ENCODE measurements around the gene FHOD1. TPM values are rescaled to one million over a fixed set of nuclear protein-coding genes. Genes with fewer than 3 reads are reported as not detected.

Gene FHOD1
- total and polyA plus RNA-seq, 2 of the 4 experiments (the other 2 are of a cell fraction): 13.8 to 64.0 TPM

DNA sequence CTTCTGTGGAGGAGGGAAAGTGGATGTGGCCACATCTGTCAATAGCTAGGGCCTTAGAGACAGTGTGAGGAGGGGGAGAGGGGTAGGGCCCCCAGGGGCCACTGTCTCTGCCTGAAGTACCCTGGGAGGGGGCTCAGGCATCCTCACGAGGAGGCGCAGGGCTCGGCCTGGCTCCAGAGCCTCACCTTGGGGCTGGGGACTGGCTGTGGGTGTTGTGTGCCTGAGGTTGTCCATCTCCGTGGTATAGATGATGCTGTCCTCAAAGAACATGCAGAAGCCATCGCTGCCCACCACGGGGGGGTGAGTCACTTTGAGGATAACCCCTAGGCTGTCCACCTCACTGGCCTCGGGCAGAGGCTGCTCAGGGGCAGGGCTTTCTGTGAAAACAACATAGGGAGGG lies 44.2 kb upstream of the FHOD1 start:
- no peak overlapping the region for H2BK5ac ChIP-seq (ENCODE audit: low read depth, low read length, poor library complexity, severe bottlenecking)
- POLR2A ChIA-PET (ENCODE audit: unreplicated experiment): interaction anchor here (0.7 kb wide), 1 partner anchor 64 kb away, joined by 3 read pairs; no protein-coding TSS in a partner anchor
- H3K4me1 ChIP-seq (ENCODE audit: control insufficient read depth, insufficient read depth, low read length): peaks cover 22% of the 10 kb centered on the region
- in situ Hi-C loops (cut with MboI; ENCODE audit: low sequenced_read_pairs) (no loop called here), dilution Hi-C loops (cut with HindIII; ENCODE audit: low sequenced_read_pairs, unreplicated experiment) (no loop called here), intact Hi-C loops (cut with micrococcal nuclease) (no loop called here)
- H3K14ac ChIP-seq (replicated peaks; ENCODE audit: low read depth, low read length): no peak overlapping the region
- H2AFZ ChIP-seq (replicated peaks; ENCODE audit: low read length, poor library complexity): no peak overlapping the region
- H2AK9ac ChIP-seq (replicated peaks; ENCODE audit: low read depth, low read length, poor library complexity): no peak overlapping the region
- no peak overlapping the region for H3K4me2 ChIP-seq (ENCODE audit: low read depth, low read length)
- no TSS peak for BruUV-seq (replicated peaks)
- H2BK20ac ChIP-seq (ENCODE audit: low read depth, low read length): peak overlapping the region; percentile 25; the same call in 1 of the 2 replicates
- H3K9ac ChIP-seq (ENCODE audit: low read depth, low read length): no peak overlapping the region
- no peaks in the 10 kb centered on the region for H3K36me3 ChIP-seq (ENCODE audit: control insufficient read depth, insufficient read depth, low read length)
- no peaks in the 10 kb centered on the region for H3K27me3 ChIP-seq (ENCODE audit: control insufficient read depth, insufficient read depth, low read length)
- H2BK120ac ChIP-seq (ENCODE audit: low read depth, low read length): no peak overlapping the region
- no peak overlapping the region for H2BK15ac ChIP-seq (ENCODE audit: low read depth, low read length)
- no peaks in the 10 kb centered on the region for H3K9me3 ChIP-seq (ENCODE audit: control insufficient read depth, insufficient read depth, low read length)
- CTCF ChIA-PET: no interaction called here
- H3K23ac ChIP-seq (ENCODE audit: low read depth, low read length): no peak overlapping the region
- no peaks in the 10 kb centered on the region; a peak in 1 of 4 replicates for H3K79me1 ChIP-seq (ENCODE audit: low read depth in 1 of 2, low read length in 2 of 2)
- H4K91ac ChIP-seq (ENCODE audit: insufficient read depth, low read depth, low read length): no peak overlapping the region; the same call in 1 of the 2 replicates
- no peaks in the 10 kb centered on the region for H4K20me1 ChIP-seq (ENCODE audit: insufficient read depth, low read length)
- no peak overlapping the region for H3K4me3 ChIP-seq (ENCODE audit: insufficient read depth, low read depth, low read length)
- no peak overlapping the region for H4K8ac ChIP-seq (ENCODE audit: low read depth in 2 of 2, low read length in 2 of 2)
- H2AK5ac ChIP-seq (ENCODE audit: low read depth, low read length): peak overlapping the region; percentile 56; the same call in 1 of the 2 replicates
- no peak overlapping the region for H4K5ac ChIP-seq (ENCODE audit: low read depth, low read length)
- H3K27ac ChIP-seq (ENCODE audit: insufficient read depth, low read length): no peak overlapping the region
- no peak for ATAC-seq (ENCODE audit: low read depth)
- WGBS, 2 experiments (ENCODE audit: extremely low coverage in 2 of 2, insufficient read length in 1 of 2): 95% methylated on average over 4 of the region's 7 CpGs; no CpG with 5 or more reads in 1 of the 2 experiments
- peaks cover 15% of the 10 kb centered on the region for H3K9me1 ChIP-seq (ENCODE audit: insufficient read depth, low read length)
- H3K56ac ChIP-seq (ENCODE audit: extremely low read depth, insufficient read depth, low read length): no peak overlapping the region
- DNase-seq: no peak
- no peak for TF ChIP-seq POLR2A (IDR thresholded peaks at IDR 0.05; ENCODE audit: low read depth, low read length)
- no peak for TF ChIP-seq BHLHE40 (IDR thresholded peaks at IDR 0.05; ENCODE audit: low read depth, low read length)
- no peak for TF ChIP-seq MXI1 (IDR thresholded peaks at IDR 0.05; ENCODE audit: borderline replicate concordance, low read depth, low read length)
- TF ChIP-seq, protein P1, sequence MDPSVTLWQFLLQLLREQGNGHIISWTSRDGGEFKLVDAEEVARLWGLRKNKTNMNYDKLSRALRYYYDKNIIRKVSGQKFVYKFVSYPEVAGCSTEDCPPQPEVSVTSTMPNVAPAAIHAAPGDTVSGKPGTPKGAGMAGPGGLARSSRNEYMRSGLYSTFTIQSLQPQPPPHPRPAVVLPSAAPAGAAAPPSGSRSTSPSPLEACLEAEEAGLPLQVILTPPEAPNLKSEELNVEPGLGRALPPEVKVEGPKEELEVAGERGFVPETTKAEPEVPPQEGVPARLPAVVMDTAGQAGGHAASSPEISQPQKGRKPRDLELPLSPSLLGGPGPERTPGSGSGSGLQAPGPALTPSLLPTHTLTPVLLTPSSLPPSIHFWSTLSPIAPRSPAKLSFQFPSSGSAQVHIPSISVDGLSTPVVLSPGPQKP (IDR thresholded peaks at IDR 0.05; ENCODE audit: borderline replicate concordance, low read depth, low read length): no peak
- no peak for TF ChIP-seq FOS (IDR thresholded peaks at IDR 0.05; ENCODE audit: low read depth, low read length)
- no peak for TF ChIP-seq RAD21 (IDR thresholded peaks at IDR 0.05; ENCODE audit: low read length)
- TF ChIP-seq SMC3 (IDR thresholded peaks at IDR 0.05; ENCODE audit: low read depth, low read length): no peak
- TF ChIP-seq CEBPB (IDR thresholded peaks at IDR 0.05; ENCODE audit: low read depth, low read length): no peak
- H3K4ac ChIP-seq (ENCODE audit: low read depth, low read length): no peak overlapping the region
- no peak overlapping the region for H3K18ac ChIP-seq (ENCODE audit: low read depth, low read length)
